HG02840 (cell line): ENCODE data around the gene HIVEP2.

Experiments
- ATAC-seq: cut with Tn5 transposase; IDR thresholded peaks from one replicate; pipeline ENCODE4 v1.9.1; 2021; ENCODE audit warnings: mild to moderate bottlenecking, moderate library complexity, moderate number of reproducible peaks; ENCODE audit not compliant: unreplicated experiment, low FRiP score

Gene HIVEP2

GRCh38 chr6:142827991-142828390, 117.0 kb downstream of the HIVEP2 start:
- no peak for ATAC-seq

GRCh38 chr6:142827369-142827768, 117.6 kb downstream of the HIVEP2 start:
- ATAC-seq = no peak

DNA sequence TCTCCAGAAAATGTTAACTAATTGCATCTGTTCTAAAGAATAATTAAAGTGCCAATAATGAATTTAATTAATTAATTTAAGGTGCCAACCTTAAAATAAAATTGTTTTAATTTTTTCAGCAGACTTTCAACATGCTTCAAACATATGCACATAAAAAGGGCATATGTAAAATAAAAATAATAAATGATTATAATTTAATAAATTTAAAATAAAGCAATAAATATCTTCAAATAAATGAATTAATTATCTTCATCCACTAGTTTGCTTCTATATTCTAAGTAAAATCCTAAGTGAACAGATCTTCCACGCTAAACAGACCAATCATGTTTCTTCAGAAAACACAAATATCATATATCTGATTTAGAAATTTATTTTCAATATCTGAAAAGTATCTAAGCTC, 119.2 kb downstream of the HIVEP2 start:
- ATAC-seq = no peak

DNA sequence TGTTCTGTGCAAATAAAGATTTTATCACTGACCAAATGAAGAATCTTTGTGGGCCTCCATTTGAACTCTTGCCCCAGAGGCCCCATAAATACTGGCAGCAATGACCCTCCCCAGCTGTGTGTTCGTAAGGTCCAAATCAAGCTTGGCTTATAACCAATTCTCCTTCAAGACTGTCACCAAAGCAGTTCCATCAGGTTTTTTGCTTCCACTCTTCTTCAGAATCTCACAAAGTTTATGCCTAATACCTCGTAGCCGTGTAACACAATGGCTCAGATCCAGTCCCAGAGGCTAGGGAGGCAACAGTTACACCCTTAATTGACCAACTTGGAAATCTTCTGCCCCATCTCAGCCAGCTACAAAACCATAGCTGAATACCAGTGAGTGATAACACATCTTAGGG, 120.5 kb downstream of the HIVEP2 start:
- no peak for ATAC-seq

DNA sequence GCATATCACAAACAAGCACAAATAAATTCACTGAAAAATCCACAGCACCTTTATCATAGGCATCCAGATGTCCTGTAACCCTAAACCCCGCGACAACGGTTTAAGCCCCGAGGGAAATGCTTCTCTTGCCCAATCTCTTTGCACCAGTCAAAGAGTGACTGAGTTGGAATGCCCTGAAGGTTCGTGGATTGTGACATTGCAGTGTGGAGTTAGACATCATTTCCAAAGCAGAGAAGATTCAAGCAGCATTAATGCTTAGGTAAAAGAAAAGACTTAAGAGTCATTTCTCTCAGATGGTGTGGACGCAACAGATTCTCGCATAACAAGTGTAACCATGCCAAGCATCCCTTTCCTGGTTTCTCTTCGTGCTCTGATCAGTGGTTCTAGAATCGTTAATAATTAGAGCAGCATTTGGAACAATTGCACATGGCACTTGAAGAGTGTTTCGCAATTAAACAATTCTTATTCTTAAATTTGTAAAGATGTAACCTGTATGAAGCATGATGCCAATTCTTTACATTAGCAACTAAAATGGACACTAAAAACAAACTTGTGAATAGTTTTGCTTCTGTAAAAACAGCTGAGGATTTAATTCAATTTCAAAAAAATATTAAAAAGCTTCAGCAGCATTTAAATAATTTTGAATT, 121.6 kb downstream of the HIVEP2 start:
- ATAC-seq = no peak

- ATAC-seq = no peak
Observed at GRCh38 chr6:142822842-142823241, 122.1 kb downstream of the HIVEP2 start.

DNA sequence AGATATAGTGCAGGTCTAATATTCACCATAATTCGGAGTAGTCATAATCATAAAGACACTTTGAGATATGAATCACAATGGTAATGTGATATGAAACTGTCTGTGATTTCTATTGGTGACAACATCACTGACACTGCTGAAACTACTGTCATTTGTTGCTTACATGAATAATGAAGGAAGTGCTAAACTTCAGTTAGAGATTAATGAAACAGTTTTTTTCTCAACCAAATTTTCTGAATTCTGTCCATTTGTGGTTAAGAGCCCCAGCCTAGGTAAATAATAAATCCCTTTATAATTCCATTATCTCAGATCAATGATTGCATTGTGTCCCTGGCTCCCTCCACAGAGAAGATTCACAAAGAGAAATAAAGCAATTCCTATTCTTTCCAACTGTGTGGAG, 122.6 kb downstream of the HIVEP2 start:
- peak; percentile 73 for ATAC-seq

- no peak for ATAC-seq
Observed at GRCh38 chr6:142821860-142822259, 123.1 kb downstream of the HIVEP2 start.

- no peak for ATAC-seq
Observed at GRCh38 chr6:142821164-142821716, 123.7 kb downstream of the HIVEP2 start.

DNA sequence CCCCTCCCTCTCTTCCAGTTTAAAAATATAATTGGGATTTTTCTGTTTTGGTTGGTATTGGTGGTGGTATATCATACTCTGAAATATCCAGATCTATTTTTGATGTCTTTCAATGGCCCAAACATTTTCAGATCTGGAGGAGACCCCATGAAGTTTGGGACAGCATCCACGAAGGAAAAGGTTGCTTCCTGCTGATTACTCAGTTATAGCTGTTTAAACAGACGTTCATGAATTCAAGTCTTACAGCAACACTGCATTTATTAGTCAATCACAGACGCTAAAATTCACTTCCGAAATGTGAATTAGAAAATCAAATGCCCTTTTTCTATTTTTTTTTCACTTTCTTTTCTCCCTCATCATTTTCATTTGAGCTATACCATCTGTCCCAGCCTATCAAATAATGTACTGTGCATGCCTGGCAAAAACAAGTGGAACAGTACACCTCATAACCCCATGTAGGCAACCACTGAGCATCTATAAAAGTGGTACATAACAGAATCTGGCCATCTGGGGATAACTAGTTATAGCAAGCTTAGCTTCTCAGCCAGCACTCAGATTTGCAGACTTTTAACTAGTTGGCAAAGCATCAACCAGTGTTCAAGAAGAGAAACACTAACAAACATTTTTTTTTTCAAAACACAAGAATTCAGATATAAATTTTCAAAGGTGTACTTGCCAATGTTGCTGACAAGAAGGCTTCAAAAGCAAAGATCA, 124.5 kb downstream of the HIVEP2 start:
- ATAC-seq = no peak

DNA sequence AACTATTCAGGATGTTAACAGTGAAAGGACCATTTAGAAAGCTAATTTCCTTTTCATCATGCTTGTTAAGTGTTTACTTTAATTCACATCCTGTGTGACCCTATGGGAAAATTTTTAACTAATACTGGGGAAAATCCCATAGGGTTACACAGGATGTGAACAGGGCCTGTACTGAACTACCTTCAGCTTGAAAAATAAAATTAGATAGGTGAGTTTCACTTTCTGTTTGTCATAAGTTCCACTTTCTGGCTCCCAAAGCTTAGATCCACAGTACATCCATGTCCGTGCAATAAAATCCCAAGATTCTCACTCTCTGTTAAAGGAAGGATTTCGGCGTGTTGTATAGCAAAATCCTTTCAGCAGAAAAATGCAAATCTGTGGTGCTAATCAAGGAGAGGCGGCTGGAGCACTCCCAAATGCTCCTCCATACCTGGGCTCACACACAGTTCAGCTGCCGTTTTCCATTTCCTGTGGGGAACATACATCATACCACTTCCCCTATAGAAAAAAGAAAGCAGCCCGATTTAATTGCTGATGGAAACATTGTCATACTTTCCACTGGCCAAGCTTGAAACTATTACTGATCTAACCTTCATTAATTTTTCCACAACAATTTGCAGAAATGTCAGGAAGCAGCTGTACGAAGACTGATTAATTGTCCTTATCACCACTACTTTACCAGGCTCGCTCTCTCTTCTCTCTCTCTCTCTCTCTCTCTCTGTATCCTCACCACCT, 125.2 kb downstream of the HIVEP2 start:
- ATAC-seq = peak; percentile 66

- no peak for ATAC-seq
Observed at GRCh38 chr6:142816486-142816885, 128.5 kb downstream of the HIVEP2 start.

- ATAC-seq = no peak
Observed at GRCh38 chr6:142816031-142816430, 128.9 kb downstream of the HIVEP2 start.

DNA sequence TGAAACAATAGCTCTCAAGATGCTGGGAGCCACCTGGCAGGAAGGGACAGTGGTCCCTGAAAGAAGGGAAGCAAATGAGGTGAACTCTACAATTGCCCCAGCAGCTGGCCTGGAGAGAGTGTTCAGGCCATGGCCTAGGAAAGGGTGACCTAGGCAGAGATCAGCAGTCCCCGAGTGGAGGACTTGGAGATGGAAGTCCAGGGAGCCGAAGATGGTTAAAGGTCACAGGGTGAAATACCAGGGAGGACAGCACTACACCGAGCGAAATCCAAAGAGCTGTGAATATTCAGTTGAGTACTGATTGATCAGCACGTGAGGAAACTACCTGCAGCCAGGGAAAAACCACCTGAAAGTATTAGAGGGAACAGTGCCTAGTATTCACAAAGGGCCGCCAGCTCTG, 133.1 kb downstream of the HIVEP2 start:
- ATAC-seq = no peak

GRCh38 chr6:142810952-142811514, 133.9 kb downstream of the HIVEP2 start:
- no peak for ATAC-seq

DNA sequence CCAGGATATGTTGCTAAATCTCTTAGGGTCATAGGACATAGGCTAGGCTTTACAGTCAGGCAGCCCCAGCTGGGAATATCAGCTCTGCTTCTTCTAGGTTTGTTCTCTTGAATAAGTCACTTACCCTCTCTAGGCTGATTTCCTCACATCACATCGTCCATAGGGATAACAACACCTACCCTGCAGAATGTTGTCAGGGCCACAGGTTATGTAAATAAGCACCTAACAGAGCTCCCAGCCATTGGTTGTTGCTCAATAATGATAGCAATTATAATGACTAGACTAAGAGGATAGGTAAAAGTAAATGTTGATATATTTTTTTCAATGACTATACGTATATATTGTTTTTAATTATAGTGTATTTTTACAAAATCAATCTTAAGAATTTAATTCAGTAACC, 135.0 kb downstream of the HIVEP2 start:
- no peak for ATAC-seq

- no peak for ATAC-seq
Observed at GRCh38 chr6:142808405-142809061, 136.4 kb downstream of the HIVEP2 start.

DNA sequence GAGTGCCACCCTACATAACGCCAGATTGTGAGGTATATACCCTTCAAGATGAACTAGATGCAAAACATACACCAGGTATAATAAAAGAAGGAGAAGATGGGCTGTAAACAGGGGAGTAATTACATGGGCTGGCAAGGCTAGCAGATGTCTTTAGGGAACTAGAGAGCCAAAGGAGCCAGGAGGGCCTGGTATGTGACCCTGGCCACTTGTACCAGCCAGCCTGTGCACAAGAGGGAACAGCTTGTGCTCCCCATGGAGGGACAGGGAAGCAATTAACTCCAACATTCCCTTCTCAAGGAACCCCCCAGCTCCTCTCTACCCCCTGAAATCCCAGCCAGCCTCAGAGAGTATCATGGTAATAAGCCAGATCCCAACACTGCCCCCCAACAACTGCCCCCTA, 139.9 kb downstream of the HIVEP2 start:
- no peak for ATAC-seq

DNA sequence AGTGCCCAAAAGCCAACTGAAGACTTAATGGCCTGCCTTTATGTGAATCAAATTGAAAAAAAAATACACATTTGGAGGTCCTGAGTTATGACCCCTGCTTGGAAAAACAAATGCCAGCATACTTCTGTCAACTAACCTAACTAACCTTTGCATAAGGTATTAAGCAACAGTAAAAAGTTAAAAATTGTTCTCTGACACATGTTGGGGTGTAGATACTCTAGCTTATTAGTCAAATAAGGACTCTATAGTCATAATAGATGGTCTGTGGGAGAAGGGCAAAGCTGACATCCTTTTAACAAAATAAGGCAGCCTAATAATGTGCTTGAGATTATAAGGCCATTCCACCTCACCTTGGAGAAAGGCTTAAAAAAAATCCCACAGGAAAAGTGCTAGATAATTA, 140.5 kb downstream of the HIVEP2 start:
- ATAC-seq = no peak

GRCh38 chr6:142803495-142804058, 141.4 kb downstream of the HIVEP2 start:
- ATAC-seq = no peak
